LNCaP clone FGC (cell line): ENCODE data around the gene NDUFB8.

ENCODE experiments used
- DNase-seq: peaks from one replicate; pipeline ENCODE4 v3.0.0-alpha.2; 2011; ENCODE audit warnings: low read depth
- H3K4me3 ChIP-seq: 2 replicates; pipeline ENCODE4 v1.5.1; 2011; ENCODE audit warnings: mild to moderate bottlenecking, low read depth, low read length, control low read depth
- CTCF ChIP-seq: IDR thresholded peaks from 2 replicates; pipeline ENCODE4 v1.5.1; 2012; ENCODE audit warnings: mild to moderate bottlenecking; ENCODE audit not compliant: control insufficient read depth, insufficient read depth; ENCODE audit errors: extremely low read depth

Gene NDUFB8

GRCh38 chr10:100528123-100528886, 1.4 kb downstream of the NDUFB8 start:
- TF ChIP-seq CTCF = no peak
- H3K4me3 ChIP-seq = peak overlapping the region; percentile 87
- no peak for DNase-seq

- DNase-seq = no peak
- TF ChIP-seq CTCF = no peak
- H3K4me3 ChIP-seq = no peak overlapping the region
These were observed 5.0 kb downstream of the NDUFB8 start for GRCh38 chr10:100524638-100525037.

GRCh38 chr10:100524206-100524605, 5.5 kb downstream of the NDUFB8 start:
- no peak for TF ChIP-seq CTCF
- no peak for DNase-seq
- no peak overlapping the region for H3K4me3 ChIP-seq

- TF ChIP-seq CTCF = no peak
- no peak overlapping the region for H3K4me3 ChIP-seq
- DNase-seq = no peak
These were observed 6.7 kb downstream of the NDUFB8 start for GRCh38 chr10:100522945-100523344.

GRCh38 chr10:100522107-100522801, 7.4 kb downstream of the NDUFB8 start:
- no peak overlapping the region for H3K4me3 ChIP-seq
- no peak for TF ChIP-seq CTCF
- no peak for DNase-seq

- DNase-seq = no peak
- H3K4me3 ChIP-seq = no peak overlapping the region
- TF ChIP-seq CTCF = no peak
These were observed 8.9 kb downstream of the NDUFB8 start for GRCh38 chr10:100520811-100521210.
